ENCODE measurements around the gene CSTA.

Gene CSTA, protein sequence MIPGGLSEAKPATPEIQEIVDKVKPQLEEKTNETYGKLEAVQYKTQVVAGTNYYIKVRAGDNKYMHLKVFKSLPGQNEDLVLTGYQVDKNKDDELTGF

DNA sequence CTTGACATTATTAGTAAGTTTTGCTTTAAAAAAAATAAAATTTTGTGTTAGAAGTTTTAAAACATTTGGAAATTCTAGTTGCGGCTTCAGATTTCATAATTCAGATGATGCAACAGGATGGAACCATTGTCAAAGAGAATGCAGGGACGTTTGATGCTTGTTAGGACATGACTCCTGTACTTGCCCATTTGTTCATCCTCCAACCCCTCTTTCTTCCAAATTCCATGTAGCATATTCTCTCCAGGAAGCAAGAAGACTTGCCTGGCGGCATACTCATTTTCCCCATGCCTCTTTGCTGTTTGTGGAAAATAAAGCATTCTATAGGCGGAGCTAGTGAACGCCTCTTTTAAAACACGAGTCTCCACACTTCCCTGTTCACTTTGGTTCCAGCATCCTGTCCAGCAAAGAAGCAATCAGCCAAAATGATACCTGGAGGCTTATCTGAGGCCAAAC, at the start of gene CSTA:
TSS of gene CSTA (plus strand) at position 378 of the 453 bp plus-strand sequence. CDS start at position 423, 45 bp downstream.
- no peak for DNase-seq

DNA sequence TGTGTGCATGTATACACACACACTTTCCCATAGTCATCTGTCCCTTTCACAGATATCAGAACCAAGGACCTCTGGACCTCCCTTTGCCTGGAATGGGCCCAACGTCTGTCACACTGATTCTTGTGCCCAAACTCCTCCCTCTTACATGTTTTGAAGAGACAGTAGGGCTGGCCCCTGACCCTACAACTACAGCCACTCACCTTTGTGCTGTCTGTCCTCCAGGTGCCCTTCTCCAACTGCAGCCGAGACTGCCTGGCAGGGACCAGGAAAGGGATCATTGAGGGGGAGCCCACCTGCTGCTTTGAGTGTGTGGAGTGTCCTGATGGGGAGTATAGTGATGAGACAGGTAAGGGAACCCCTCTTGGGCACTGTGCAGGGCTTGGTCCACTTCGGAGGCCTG, 43.2 kb upstream of the CSTA start:
- DNase-seq: no peak

DNA sequence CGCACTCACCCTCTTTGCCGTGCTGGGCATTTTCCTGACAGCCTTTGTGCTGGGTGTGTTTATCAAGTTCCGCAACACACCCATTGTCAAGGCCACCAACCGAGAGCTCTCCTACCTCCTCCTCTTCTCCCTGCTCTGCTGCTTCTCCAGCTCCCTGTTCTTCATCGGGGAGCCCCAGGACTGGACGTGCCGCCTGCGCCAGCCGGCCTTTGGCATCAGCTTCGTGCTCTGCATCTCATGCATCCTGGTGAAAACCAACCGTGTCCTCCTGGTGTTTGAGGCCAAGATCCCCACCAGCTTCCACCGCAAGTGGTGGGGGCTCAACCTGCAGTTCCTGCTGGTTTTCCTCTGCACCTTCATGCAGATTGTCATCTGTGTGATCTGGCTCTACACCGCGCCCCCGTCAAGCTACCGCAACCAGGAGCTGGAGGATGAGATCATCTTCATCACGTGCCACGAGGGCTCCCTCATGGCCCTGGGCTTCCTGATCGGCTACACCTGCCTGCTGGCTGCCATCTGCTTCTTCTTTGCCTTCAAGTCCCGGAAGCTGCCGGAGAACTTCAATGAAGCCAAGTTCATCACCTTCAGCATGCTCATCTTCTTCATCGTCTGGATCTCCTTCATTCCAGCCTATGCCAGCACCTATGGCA, 41.1 kb upstream of the CSTA start:
- DNase-seq: no peak

DNA sequence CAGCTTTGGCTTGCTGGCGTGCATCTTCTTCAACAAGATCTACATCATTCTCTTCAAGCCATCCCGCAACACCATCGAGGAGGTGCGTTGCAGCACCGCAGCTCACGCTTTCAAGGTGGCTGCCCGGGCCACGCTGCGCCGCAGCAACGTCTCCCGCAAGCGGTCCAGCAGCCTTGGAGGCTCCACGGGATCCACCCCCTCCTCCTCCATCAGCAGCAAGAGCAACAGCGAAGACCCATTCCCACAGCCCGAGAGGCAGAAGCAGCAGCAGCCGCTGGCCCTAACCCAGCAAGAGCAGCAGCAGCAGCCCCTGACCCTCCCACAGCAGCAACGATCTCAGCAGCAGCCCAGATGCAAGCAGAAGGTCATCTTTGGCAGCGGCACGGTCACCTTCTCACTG, 40.6 kb upstream of the CSTA start:
- DNase-seq: no peak

DNA sequence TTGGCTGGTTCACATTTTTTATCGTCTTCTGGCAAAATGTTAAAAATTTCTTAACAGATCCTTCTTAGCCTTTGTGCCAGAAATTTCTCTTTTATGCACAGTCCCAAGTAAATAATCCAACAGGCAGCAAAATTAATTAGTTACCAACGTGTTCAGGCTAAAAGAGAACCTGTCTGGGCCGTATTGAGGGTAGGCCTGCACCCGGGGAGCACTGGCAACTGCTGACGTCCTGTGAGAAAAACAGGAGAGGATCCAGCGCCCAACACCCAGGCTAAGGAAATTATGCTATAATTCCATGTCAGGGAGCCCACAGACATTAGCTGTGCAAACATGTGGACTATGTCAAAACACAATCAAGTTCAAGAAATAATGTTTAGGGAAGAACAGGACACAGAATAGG, 30.7 kb upstream of the CSTA start:
- no peak for DNase-seq

DNA sequence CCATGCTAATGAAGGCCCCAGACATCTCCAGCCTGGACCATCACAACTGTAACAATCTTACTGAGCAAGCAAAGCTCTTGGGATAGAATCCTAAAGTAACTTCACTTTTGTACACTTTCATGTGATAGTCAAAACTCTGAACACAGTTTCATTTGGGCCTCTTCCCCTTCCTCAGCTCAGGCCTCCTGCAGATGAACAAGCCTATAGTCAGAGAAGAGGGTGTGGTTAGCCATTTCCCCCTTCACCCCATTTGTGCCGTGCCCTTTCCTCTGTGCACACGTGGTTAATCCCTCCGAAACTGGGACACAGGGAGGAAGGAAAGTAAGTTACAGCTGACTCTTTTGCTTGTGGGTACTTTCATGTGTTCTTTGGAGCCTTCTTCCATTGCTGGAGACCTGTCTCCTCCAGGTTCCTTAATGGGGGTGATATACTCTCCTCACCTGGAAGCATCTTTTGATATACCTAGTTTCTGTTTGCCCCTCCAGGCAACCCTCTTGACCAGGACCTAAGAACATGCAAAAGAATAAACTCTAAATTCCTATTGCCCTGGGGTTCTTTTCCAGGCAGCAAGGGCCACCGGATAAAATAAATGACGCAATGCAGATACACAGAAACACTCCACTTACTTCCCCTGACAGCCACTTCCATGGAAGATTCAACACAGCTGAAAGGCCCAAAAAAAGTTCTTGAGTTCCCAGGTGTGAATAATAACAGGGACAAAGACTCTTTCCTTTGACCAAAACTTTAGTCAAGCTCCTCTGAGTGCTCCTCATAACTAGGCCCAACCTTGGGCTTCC, 29.6 kb upstream of the CSTA start:
- no peak for DNase-seq

DNA sequence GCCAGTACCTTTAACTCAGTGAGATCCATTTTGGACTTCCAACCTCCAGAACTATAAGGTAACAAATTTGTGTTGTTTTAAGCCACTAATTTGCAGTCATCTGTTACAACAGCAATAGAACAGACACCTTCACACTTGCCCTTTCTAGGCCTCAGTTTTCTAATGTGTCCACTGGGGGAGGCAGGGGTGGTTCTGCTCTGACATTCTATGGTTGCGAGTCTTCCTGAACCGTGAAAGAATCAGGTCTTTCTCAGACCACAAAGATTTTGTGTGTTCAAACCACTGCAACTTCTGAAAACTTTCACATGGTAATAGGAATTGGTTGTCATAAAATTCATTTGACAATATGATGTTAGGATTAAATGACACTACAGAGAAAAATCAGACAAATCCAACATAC, 26.8 kb upstream of the CSTA start:
- DNase-seq: no peak

DNA sequence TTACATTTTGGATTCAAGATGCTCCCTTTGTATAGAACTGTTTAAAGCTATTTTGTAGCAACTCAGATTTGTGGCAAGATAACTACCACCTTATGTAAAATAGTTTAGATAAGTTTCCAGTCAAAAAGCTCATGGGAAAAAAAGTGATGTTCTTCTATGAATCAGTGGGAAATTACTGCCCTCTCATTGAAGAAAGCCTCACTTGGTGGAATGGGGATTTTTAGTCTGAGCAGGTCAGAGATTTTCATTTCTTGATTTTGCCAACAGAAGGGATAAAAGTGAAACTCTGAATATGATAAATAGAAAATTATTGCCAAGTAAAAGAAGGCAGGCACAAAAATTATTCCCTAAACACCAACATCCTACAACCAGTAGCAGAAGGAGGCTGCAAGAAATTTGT, 25.8 kb upstream of the CSTA start:
- DNase-seq: no peak

DNA sequence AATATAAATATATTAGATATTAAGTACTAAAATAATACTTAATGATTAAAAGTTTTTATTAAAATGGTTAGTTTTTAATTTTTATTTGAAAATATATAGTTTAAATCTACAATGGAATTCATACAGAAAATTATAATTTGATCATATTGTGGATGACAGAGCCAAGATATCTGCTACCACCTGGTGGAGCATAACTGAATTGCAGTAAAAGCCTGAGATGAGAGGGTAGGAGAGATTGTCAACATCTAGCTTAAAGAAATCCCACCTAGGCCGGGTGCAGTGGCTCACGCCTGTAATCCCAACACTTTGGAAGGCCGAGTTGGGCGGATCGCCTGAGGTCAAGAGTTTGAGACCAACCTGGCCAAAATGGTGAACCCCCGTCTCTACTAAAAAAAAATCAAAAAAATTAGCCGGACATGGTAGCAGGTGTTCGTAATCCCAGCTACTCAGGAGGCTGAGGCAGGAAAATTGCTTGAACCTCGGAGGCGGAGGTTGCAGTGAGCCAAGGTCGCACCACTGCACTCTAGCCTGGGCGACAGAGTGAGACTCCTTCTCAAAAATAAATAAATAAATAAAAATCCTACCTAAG, 25.1 kb upstream of the CSTA start:
- DNase-seq: no peak

DNA sequence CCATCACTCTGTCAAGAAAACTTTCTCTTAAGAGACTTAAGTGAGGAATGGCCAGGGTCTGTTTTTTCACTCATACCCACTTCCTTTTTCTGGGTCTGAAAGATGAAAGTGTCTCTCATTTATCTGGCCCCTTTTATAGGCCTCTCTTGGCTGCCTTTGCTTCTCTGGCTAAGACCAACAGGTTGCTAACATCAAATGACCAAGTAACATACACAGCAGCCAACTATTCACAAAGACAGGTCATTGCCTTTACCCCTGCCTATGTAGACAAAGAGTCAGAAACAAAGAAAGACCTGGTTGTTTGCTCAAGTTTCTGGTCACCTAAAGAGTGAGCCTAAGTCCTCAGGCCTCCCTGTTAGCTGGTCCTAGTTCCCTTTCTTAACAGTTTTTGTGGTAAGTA, 24.0 kb upstream of the CSTA start:
- DNase-seq: no peak

DNA sequence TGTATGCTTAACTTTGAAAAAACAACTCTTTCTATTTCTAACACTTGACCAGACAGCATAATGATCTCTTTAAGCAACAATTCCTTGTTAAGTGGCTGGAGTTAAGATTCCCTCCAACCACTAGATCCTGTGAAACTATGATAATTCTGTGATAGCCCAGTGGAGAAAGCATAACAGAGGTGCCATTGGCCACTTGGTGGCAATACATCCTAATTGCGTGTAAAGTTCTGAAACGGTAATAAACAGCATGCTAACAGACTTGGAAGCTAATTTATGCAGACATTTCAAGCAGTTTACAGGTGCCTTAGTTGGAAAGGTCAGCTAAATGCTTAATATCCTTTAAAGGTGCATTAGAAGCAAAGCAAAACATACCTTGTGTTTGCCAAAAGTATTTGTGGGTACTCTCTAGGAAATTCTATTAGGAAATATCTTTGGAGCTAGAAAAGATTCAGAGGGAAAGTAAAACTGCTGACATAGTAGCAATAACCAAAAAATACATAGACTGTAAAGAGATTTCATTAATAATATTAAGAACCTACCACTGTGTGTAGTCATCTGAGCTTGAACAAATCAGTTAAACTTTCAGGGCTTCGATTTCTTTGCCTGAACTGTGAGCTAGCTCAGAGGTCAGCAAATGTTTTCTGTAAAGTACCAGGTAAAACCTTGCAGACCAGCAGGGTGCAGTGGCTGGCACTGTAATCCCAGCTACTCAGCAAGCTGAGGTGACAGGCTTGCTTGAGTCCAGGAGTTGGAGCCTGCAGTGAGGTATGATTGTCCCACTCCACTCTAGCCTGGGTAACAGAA, 19.0 kb upstream of the CSTA start:
- DNase-seq: no peak

DNA sequence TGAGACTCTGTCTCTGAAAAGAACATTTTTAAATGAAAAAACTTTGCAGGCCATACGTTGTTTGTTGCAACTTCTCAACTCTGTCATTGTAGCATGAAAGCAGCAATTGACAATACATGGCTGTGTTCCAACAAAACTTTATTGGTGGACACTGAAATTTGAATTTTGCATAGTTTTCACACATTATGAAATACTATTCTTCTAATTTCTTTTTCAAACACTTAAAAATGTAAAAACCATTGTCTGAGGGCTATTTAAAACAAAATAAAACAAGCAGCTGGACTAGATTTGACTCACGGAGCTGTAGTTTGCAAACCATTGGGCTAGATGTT, 18.5 kb upstream of the CSTA start:
- no peak for DNase-seq

DNA sequence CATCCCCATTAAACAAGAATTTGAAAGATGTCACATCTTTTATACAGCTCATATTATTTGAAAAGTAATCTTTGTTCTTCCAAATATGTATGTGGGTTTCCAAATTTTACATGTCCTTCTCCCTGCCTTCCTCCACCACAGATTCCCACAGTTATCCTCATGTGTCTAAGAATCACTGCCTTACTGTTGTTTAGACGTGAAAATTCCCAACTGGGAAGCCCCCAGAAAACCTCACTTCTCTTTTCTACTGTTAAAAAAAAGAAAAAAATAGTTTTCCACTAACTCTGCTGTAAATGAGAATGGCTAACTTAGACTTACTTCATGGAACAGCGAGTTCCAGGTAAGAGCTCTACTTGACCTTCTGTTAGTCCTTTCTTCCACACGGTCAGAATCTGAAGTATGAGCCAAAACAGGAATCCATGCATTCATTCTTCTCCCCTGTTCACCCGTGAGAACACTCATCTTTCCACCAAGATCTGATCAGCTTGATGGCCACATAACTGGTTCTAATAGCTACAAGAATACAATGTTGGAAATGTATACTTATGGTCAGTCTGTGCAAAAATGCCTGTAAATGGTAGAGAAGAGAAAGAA, 17.9 kb upstream of the CSTA start:
- no peak for DNase-seq

DNA sequence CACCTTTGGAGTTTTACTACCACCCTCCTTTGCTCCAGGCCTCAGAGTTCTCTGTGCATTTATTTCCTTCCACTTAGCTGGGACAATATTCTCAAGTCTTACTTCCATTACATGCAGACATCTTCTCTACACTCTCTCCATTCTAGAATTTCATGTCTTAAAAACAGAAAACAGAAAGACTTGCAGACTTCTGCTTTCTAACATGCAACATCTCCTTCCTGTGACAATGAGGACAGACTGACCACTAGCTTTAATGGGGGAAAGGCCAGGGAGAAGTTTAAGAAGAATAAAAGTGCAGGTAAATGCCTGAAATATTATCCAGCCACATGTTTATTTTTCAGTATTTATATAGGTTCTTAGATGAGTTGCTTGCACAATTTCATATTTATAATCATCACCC, 17.1 kb upstream of the CSTA start:
- no peak for DNase-seq

DNA sequence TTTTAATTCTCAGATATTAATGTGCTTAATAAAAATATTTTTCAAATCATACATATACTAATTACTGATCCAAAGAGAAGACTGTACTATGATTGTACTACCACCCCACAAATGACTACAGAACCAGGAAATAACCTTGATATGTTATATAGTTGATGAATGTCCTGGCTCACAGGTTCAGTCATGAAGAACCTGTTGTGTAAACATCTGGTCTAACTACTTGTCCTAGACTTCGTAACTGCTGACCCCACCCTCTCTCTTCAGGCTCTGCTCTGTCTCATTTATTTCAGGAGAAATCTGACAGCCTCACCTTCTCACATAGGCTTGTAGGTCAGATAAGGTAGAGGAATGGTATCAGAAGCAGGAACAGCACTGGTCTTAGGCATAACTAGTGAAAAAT, 14.7 kb upstream of the CSTA start:
- no peak for DNase-seq

DNA sequence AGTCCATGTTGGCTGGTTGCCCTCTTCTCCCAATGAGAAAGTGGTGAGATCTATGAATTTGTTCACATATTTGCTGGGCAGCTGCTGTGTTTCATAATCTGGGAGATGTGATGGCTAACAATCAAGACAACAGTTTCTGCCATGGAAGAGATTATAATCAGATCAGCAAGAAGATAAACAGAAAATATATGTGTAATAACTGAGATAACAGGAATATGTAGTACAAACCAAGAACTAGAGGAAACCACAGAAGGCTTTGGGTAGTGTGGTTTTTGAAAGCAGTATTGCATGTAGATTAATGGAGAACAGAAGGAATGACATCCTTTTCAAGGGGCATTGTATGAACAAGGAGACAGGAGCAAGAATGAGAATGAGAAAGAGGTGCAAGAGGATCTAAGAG, 12.2 kb upstream of the CSTA start:
- no peak for DNase-seq

DNA sequence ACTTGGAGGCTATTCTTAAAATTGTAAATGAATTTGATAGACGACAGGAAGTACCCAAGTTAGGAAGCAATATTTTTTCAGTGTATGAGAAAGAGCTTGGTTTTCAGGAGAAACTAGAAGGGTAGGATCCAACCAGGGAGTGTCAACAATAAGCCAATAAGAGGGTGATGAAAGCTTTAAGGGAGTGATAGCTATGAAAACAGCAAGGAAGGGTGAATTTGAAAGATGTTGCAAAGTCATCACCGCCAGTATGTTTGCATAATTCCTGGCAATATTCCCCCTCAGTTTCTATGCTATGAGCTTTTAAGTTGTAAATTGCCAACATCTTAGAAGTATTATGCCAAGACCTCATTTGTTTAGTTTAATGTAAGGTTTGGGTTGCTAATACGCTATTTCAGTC, 11.8 kb upstream of the CSTA start:
- DNase-seq: no peak

DNA sequence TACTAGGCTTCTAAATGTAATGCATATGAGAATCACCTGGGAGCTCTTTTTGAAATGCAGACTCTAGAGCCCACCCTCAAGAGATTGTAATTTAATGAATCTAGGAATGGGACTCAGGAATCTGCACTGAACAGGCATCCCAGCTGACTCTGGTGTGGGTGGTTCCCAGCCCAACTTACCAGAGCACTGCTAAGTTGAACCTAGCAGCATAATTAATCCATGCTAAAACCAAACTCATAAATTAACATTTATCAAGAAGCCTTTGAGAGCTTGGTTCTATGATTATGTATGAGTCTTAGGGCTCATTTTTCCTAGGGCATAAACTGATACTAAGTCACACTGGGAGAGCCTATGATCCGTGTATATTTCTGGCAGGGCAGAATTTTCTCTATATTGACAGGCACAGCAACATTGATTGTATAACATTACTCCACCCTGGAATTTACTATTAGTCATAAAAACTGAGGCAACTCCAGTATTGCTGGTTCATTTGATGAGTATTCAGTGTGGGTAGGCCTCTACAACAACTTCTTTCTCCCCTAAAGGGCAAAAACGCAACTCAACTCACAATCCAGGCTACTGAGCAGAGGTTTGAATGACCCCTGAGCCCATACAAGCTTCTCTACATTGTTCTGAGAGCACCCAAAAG, 10.7 kb upstream of the CSTA start:
- no peak for DNase-seq

DNA sequence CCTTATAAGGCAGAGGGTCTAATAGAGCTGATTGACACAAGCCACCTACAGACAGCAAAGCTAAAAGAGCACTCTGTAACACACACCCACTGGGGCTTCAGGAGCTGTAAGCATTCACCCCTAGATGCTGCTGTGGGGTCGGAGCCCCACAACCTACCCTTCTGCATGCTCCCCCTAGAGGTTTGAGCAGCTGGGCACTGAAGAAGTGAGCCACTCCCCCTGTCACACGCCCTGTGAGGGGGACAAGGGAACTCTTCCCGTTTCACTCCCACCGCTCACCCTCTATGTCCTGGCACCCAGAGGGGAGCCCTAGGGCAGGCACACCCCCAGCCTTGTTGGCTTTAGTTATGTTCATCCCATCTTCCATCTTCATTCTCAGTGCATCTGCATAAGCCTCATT, 9.4 kb upstream of the CSTA start:
- no peak for DNase-seq

DNA sequence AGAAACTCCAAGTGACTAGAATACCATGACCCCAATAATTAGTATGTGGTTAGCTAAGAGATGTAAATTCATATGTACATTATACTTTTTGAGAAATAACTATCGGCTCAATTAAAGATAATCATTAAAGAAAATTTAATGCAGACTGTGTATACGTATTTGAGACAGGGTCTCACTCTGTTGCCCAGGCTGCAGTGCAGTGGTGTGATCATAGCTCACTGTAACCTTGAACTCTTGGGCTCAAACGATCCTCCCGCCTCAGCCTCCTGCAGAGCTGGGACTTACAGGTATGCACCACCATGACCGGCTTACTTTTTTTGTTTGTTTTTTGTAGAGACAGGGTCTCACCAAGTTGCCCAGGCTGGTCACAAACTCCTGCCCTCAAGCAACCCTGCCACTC, 8.7 kb upstream of the CSTA start:
- DNase-seq: no peak

DNA sequence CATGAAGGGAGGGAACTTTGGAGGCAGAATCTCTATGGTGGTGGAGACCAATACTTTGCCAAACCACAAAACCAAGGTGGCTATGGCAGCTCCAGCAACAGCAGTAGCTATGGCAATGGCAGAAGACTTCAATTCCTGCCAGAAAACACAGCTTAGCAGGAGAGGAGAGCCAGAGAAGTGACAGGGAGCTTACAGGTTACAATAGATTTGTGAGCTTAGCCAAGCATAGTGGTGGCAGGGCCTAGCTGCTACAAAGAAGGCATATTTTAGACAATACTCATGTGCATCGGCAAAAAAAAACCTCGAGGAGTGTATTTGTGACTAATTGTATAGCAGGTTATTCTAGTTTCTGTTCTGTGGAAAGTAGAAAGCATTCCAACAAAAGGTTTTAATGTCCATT, 6.4 kb upstream of the CSTA start:
- DNase-seq: no peak
